H9 (cell line): ENCODE data around the gene RNU1-4. TPM values are rescaled to one million over a fixed set of nuclear protein-coding genes. Genes with fewer than 3 reads are reported as not detected.
"Not testable (repeated sequence)": the region's sequence is repeated elsewhere in the genome, so short reads cannot be mapped to it uniquely, and the experiment has no call there.

Source experiments
- DNase-seq: peaks from one replicate; pipeline ENCODE4 v3.0.0-alpha.2; 2017
- H2AFZ ChIP-seq: one replicate; pipeline ENCODE4 v1.6.1; 2013; ENCODE audit warnings: mild to moderate bottlenecking, low read length, control low read depth, moderate library complexity
- H2AK5ac ChIP-seq: 2 replicates; pipeline ENCODE4 v1.6.1; 2013; ENCODE audit warnings: low read length, control low read depth, mixed read lengths; ENCODE audit not compliant: insufficient read length
- H2BK120ac ChIP-seq: one replicate; pipeline ENCODE4 v1.6.1; 2013; ENCODE audit warnings: low read depth, mild to moderate bottlenecking, low read length, control low read depth, inconsistent platforms; ENCODE audit not compliant: poor library complexity, severe bottlenecking
- H2BK12ac ChIP-seq: 2 replicates; pipeline ENCODE4 v1.6.1; 2013; ENCODE audit warnings: low read length, control low read depth, mixed read lengths, low read depth; ENCODE audit not compliant: insufficient read length
- H2BK15ac ChIP-seq: 2 replicates; pipeline ENCODE4 v1.6.1; 2013; ENCODE audit warnings: low read depth, low read length, control low read depth
- H2BK20ac ChIP-seq: one replicate; pipeline ENCODE4 v1.6.1; 2013; ENCODE audit warnings: low read depth, mild to moderate bottlenecking, low read length, control low read depth, inconsistent platforms; ENCODE audit not compliant: poor library complexity, severe bottlenecking
- H2BK5ac ChIP-seq: 2 replicates; pipeline ENCODE4 v1.6.1; 2013; ENCODE audit warnings: low read length, control low read depth, mixed read lengths; ENCODE audit not compliant: insufficient read length
- H3K14ac ChIP-seq: 2 replicates; pipeline ENCODE4 v1.6.1; 2013; ENCODE audit warnings: low read length, control low read depth; ENCODE audit not compliant: insufficient read depth
- H3K18ac ChIP-seq: 2 replicates; pipeline ENCODE4 v1.6.1; 2013; ENCODE audit warnings: low read depth, mild to moderate bottlenecking, mixed read lengths, low read length, control low read depth; ENCODE audit not compliant: insufficient read length
- H3K23ac ChIP-seq: 2 replicates; pipeline ENCODE4 v1.6.1; 2013; ENCODE audit warnings: low read length, control low read depth, mixed read lengths, low read depth; ENCODE audit not compliant: insufficient read length
- H3K23me2 ChIP-seq: 2 replicates; pipeline ENCODE4 v1.6.1; 2013; ENCODE audit warnings: low read depth, mild to moderate bottlenecking, mixed read lengths, low read length, control low read depth; ENCODE audit not compliant: insufficient read length, poor library complexity, severe bottlenecking
- H3K27ac ChIP-seq: 2 replicates; pipeline ENCODE4 v1.5.1; 2013; ENCODE audit warnings: low read length, control low read depth, mixed read lengths, low read depth; ENCODE audit not compliant: insufficient read length
- H3K27me3 ChIP-seq: 2 replicates; pipeline ENCODE4 v1.6.1; 2013; ENCODE audit warnings: low read length, control low read depth, inconsistent platforms; ENCODE audit not compliant: insufficient read depth
- H3K4ac ChIP-seq: 2 replicates; pipeline ENCODE4 v1.6.1; 2013; ENCODE audit warnings: low read depth, mild to moderate bottlenecking, control low read depth, inconsistent platforms, low read length, moderate library complexity
- H3K4me1 ChIP-seq: 2 replicates; pipeline ENCODE4 v1.6.1; 2013; ENCODE audit warnings: low read length, control low read depth, inconsistent platforms; ENCODE audit not compliant: insufficient read depth
- H3K4me2 ChIP-seq: 2 replicates; pipeline ENCODE4 v1.6.1; 2013; ENCODE audit warnings: low read length, control low read depth, mixed read lengths; ENCODE audit not compliant: insufficient read length, insufficient read depth
- H3K56ac ChIP-seq: 2 replicates; pipeline ENCODE4 v1.6.1; 2013; ENCODE audit warnings: low read depth, mild to moderate bottlenecking, mixed read lengths, low read length, control low read depth; ENCODE audit not compliant: insufficient read length
- H3K79me1 ChIP-seq: 2 replicates; pipeline ENCODE4 v1.6.1; 2013; ENCODE audit warnings: low read depth, mild to moderate bottlenecking, moderate library complexity, low read length, control low read depth, inconsistent platforms; ENCODE audit not compliant: insufficient read depth, poor library complexity, severe bottlenecking
- H3K79me2 ChIP-seq: 2 replicates; pipeline ENCODE4 v1.6.1; 2013; ENCODE audit warnings: low read length, control low read depth, inconsistent platforms; ENCODE audit not compliant: insufficient read depth
- H3K9ac ChIP-seq: 2 replicates; pipeline ENCODE4 v1.6.1; 2013; ENCODE audit warnings: low read length, control low read depth, mixed read lengths; ENCODE audit not compliant: insufficient read length; ENCODE audit errors: extremely low read depth
- H3K9me3 ChIP-seq: one replicate; pipeline ENCODE4 v1.6.1; 2013; ENCODE audit warnings: low read depth, low read length, inconsistent platforms; ENCODE audit not compliant: control insufficient read depth
- H3T11ph ChIP-seq: one replicate; pipeline ENCODE4 v1.6.1; 2013; ENCODE audit warnings: mild to moderate bottlenecking, low read length, control low read depth, inconsistent platforms
- H4K20me1 ChIP-seq: one replicate; pipeline ENCODE4 v1.6.1; 2013; ENCODE audit not compliant: control insufficient read depth, insufficient read length, insufficient read depth
- H4K5ac ChIP-seq: 2 replicates; pipeline ENCODE4 v1.6.1; 2013; ENCODE audit warnings: low read depth, mild to moderate bottlenecking, mixed read lengths, low read length, control low read depth; ENCODE audit not compliant: insufficient read length
- H4K8ac ChIP-seq: replicated peaks from 2 replicates; pipeline ENCODE4 v1.6.1; 2013; ENCODE audit warnings: low read length, control low read depth, mixed read lengths, low read depth; ENCODE audit not compliant: insufficient read length
- H4K91ac ChIP-seq: 2 replicates; pipeline ENCODE4 v1.6.1; 2013; ENCODE audit warnings: low read depth, mild to moderate bottlenecking, moderate library complexity, mixed read lengths, low read length, control low read depth; ENCODE audit not compliant: insufficient read length
- H3K27ac Mint-ChIP-seq, 3 experiments: 2 replicates in 2 of 3; 3 replicates in 1 of 3; pipeline ENCODE4 v1.8.0; 2020 to 2021; ENCODE audit warnings: mixed read lengths in 3 of 3, mild to moderate bottlenecking in 1 of 3, moderate library complexity in 1 of 3
- H3K27me3 Mint-ChIP-seq: 2 replicates; pipeline ENCODE4 v1.8.0; 2021; ENCODE audit warnings: low read depth, mild to moderate bottlenecking, moderate library complexity, mixed read lengths
- H3K36me3 Mint-ChIP-seq, 3 experiments: 2 replicates in 2 of 3; 3 replicates in 1 of 3; pipeline ENCODE4 v1.8.0; 2020 to 2021; ENCODE audit warnings: low read depth in 3 of 3, mixed read lengths in 3 of 3; ENCODE audit not compliant: insufficient read depth in 1 of 3
- H3K4me1 Mint-ChIP-seq, 2 experiments: 2 replicates each; pipeline ENCODE4 v1.8.0; 2020; ENCODE audit warnings: mixed read lengths in 2 of 2
- H3K4me3 Mint-ChIP-seq, 2 experiments: 2 replicates in 1 of 2; 3 replicates in 1 of 2; pipeline ENCODE4 v1.8.0; 2020 to 2021; ENCODE audit warnings: mild to moderate bottlenecking in 2 of 2, mixed read lengths in 2 of 2, moderate library complexity in 1 of 2
- H3K9me3 Mint-ChIP-seq, 2 experiments: 2 replicates in 1 of 2; 3 replicates in 1 of 2; pipeline ENCODE4 v1.8.0; 2020; ENCODE audit warnings: mild to moderate bottlenecking in 2 of 2, mixed read lengths in 2 of 2, moderate library complexity in 1 of 2
- WGBS: extraction: QIAGEN DNeasy Blood & Tissue Kit; methylation state at CpG from one replicate; pipeline ENCODE4 v1.1.7; 2013; ENCODE audit warnings: missing lambda C conversion rate, low lambda C conversion rate, mixed read lengths; ENCODE audit not compliant: insufficient read length; ENCODE audit errors: extremely low coverage; 5-methylcytosine and 5-hydroxymethylcytosine counted together
- total RNA-seq: library from RNA; stranded (reverse); gene quantifications from 2 replicates; pipeline ENCODE4 v1.2.1, GENCODE V29; 2021

The RNU1-4 gene
- total RNA-seq, 1 experiment from 2014 or later: 2,051 TPM

- not testable (repeated sequence) for H2BK120ac ChIP-seq, H2BK20ac ChIP-seq, H3K4me1 Mint-ChIP-seq, H3K56ac ChIP-seq, H3K23me2 ChIP-seq, H2AFZ ChIP-seq, H3K27me3 ChIP-seq, H3K14ac ChIP-seq, H4K20me1 ChIP-seq, H3T11ph ChIP-seq, H3K4me2 ChIP-seq, H3K4me1 ChIP-seq, H3K9me3 Mint-ChIP-seq, DNase-seq, H3K79me1 ChIP-seq, H2BK5ac ChIP-seq, H3K4me3 Mint-ChIP-seq, H3K4ac ChIP-seq, H2AK5ac ChIP-seq, H3K23ac ChIP-seq, H3K9ac ChIP-seq, H2BK15ac ChIP-seq, H3K18ac ChIP-seq, H3K36me3 Mint-ChIP-seq, H4K8ac ChIP-seq, H3K27ac ChIP-seq, H2BK12ac ChIP-seq, H3K79me2 ChIP-seq, H4K91ac ChIP-seq, H3K27ac Mint-ChIP-seq, H4K5ac ChIP-seq, H3K9me3 ChIP-seq, H3K27me3 Mint-ChIP-seq
- no CpG with 5 or more reads among the region's 1 CpG for WGBS
These were observed 15.1 kb downstream of the RNU1-4 start for GRCh38 chr1:16755385-16755784.

GRCh38 chr1:16755932-16756331 is 15.6 kb downstream of the RNU1-4 start:
- not testable (repeated sequence) for H3K18ac ChIP-seq, H3K14ac ChIP-seq, H2AK5ac ChIP-seq, H3T11ph ChIP-seq, H2BK20ac ChIP-seq, H2BK12ac ChIP-seq, H3K4me3 Mint-ChIP-seq, H3K4me1 ChIP-seq, H3K56ac ChIP-seq, H3K4ac ChIP-seq, H3K23ac ChIP-seq, H3K79me2 ChIP-seq, H3K4me1 Mint-ChIP-seq, H2BK5ac ChIP-seq, H3K27me3 Mint-ChIP-seq, H3K27me3 ChIP-seq, H2AFZ ChIP-seq, H3K4me2 ChIP-seq, H3K36me3 Mint-ChIP-seq, H4K20me1 ChIP-seq, H3K23me2 ChIP-seq, H3K9ac ChIP-seq, H3K9me3 ChIP-seq, H4K8ac ChIP-seq, H3K27ac Mint-ChIP-seq, H3K79me1 ChIP-seq, DNase-seq, H3K9me3 Mint-ChIP-seq, H4K91ac ChIP-seq, H4K5ac ChIP-seq, H3K27ac ChIP-seq, H2BK120ac ChIP-seq, H2BK15ac ChIP-seq
- no CpG with 5 or more reads among the region's 2 CpGs for WGBS
